DND-41 (cell line): Measurements from ENCODE around the gene CAMSAP2.

ENCODE experiments used
- ATAC-seq: fragments of 200-7000 bp; cut with Tn5 transposase; 3 replicates; pipeline ENCODE4 v1.9.1; 2021; ENCODE audit warnings: low read depth; ENCODE audit not compliant: insufficient read depth
- DNase-seq: peaks from one replicate; pipeline ENCODE4 v3.0.0-alpha.2; 2020
- H2AFZ ChIP-seq: 2 replicates; pipeline ENCODE4 v1.6.0; 2012; ENCODE audit warnings: low read depth, low read length
- H3K27ac ChIP-seq: 2 replicates; pipeline ENCODE4 v1.5.1; 2012; ENCODE audit warnings: low read length, inconsistent platforms
- H3K27me3 ChIP-seq: fragments of 200-600 bp; sonication (generic); 2 replicates; pipeline ENCODE4 v1.6.0; 2012; ENCODE audit warnings: low read length, mild to moderate bottlenecking, inconsistent platforms; ENCODE audit not compliant: insufficient read depth, poor library complexity
- H3K36me3 ChIP-seq: 2 replicates; pipeline ENCODE4 v1.5.1; 2012; ENCODE audit warnings: low read length, inconsistent platforms; ENCODE audit not compliant: insufficient read depth
- H3K4me1 ChIP-seq: 2 replicates; pipeline ENCODE4 v1.5.1; 2012; ENCODE audit warnings: mild to moderate bottlenecking, low read length; ENCODE audit not compliant: insufficient read depth
- H3K4me2 ChIP-seq: 2 replicates; pipeline ENCODE4 v1.6.0; 2012; ENCODE audit warnings: mild to moderate bottlenecking, moderate library complexity, low read length, inconsistent platforms; ENCODE audit not compliant: insufficient read depth
- H3K4me3 ChIP-seq, 2 experiments: fragments of 200-600 bp in 1 of 2; shearing (Covaris generic) in 1 of 2; 2 replicates each; pipeline ENCODE4 v1.5.1; 2012 to 2016; ENCODE audit warnings: inconsistent platforms in 2 of 2, low read length in 2 of 2, mild to moderate bottlenecking in 2 of 2, low read depth in 1 of 2, moderate library complexity in 1 of 2
- H3K79me2 ChIP-seq: 2 replicates; pipeline ENCODE4 v1.6.0; 2012; ENCODE audit warnings: low read length, inconsistent platforms; ENCODE audit not compliant: insufficient read depth
- H3K9ac ChIP-seq: 2 replicates; pipeline ENCODE4 v1.6.0; 2012; ENCODE audit warnings: low read depth, mild to moderate bottlenecking, inconsistent platforms, low read length, moderate library complexity
- H3K9me3 ChIP-seq: 2 replicates; pipeline ENCODE4 v1.5.1; 2012; ENCODE audit warnings: low read length, moderate library complexity, mild to moderate bottlenecking, inconsistent platforms; ENCODE audit not compliant: insufficient read depth, severe bottlenecking
- H4K20me1 ChIP-seq: 2 replicates; pipeline ENCODE4 v1.6.0; 2012; ENCODE audit warnings: low read length; ENCODE audit not compliant: insufficient read depth
- CTCF ChIP-seq: IDR thresholded peaks from 2 replicates; pipeline ENCODE4 v1.5.1; 2012; ENCODE audit warnings: borderline replicate concordance, low read length, moderate library complexity, mild to moderate bottlenecking; ENCODE audit not compliant: poor library complexity, severe bottlenecking; ENCODE audit errors: extremely low read depth
- EZH2 ChIP-seq: IDR thresholded peaks from 3 replicates; pipeline ENCODE4 v1.6.1; 2012; ENCODE audit warnings: borderline replicate concordance, low read depth, mild to moderate bottlenecking, moderate library complexity, low read length, inconsistent platforms; ENCODE audit not compliant: severe bottlenecking

Gene CAMSAP2

GRCh38 chr1:200875416-200875815 is 136.7 kb downstream of the CAMSAP2 start:
- no peaks in the 10 kb centered on the region for H3K36me3 ChIP-seq
- no peak overlapping the region for H3K4me3 ChIP-seq
- no peaks in the 10 kb centered on the region for H3K79me2 ChIP-seq
- no peak overlapping the region for H3K27ac ChIP-seq
- no peak overlapping the region for H3K9ac ChIP-seq
- no peak overlapping the region for H2AFZ ChIP-seq
- H3K9me3 ChIP-seq, result no peaks in the 10 kb centered on the region
- ATAC-seq, result no peak
- TF ChIP-seq EZH2 (no peak), CTCF (no peak)
- H4K20me1 ChIP-seq, result no peaks in the 10 kb centered on the region
- DNase-seq, result no peak
- H3K4me2 ChIP-seq, result no peak overlapping the region
- no peaks in the 10 kb centered on the region for H3K27me3 ChIP-seq
- no peaks in the 10 kb centered on the region for H3K4me1 ChIP-seq

GRCh38 chr1:200877010-200877409 is 138.3 kb downstream of the CAMSAP2 start:
- Histone ChIP-seq H3K4me2 (no peak overlapping the region), H3K27ac (no peak overlapping the region), H3K4me1 (no peaks in the 10 kb centered on the region), H3K9ac (no peak overlapping the region), H3K79me2 (no peaks in the 10 kb centered on the region), H3K27me3 (no peaks in the 10 kb centered on the region), H3K36me3 (no peaks in the 10 kb centered on the region), H3K4me3 (no peak overlapping the region), H2AFZ (no peak overlapping the region), H3K9me3 (no peaks in the 10 kb centered on the region), H4K20me1 (no peaks in the 10 kb centered on the region)
- DNase-seq, result no peak
- TF ChIP-seq CTCF (no peak), EZH2 (no peak)
- ATAC-seq, result no peak

DNA sequence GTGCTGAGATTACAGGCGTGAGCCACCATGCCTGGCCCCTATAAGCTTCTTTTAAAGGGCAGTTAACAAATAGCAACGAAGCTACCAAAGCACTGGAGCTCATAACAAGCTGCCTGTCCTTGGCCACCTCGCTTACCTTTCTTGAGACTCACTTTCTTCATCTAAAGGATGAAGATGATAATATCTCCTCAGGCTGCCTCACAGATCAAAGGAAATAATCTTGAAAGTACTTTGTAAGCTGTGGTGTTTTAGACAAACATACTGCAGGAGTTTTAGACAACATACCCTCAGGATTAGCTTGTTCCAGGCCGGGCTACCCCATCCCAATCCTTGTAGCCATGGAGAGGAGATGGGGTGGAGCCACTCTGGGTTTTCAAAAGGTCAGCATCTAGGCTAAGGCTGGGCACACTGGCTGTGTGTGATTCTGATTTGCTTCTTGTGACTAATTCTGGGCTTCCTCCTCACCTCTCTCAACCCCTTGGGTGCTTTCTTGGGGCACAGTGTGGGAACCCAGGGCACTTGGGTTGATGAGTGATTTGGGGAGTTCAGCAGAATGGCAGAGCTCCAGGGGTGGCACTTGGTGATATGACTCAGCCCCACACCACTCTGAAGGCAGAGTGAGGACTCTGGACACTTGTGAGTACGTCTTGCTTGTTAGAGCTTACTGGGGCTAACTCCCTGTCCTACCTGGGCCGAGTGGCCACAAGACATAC is 139.3 kb downstream of the CAMSAP2 start:
- DNase-seq, result no peak
- Histone ChIP-seq H3K27ac (no peak overlapping the region), H3K27me3 (no peaks in the 10 kb centered on the region), H3K36me3 (no peaks in the 10 kb centered on the region), H3K9me3 (no peaks in the 10 kb centered on the region), H3K4me3 (no peak overlapping the region), H3K79me2 (no peaks in the 10 kb centered on the region), H4K20me1 (no peaks in the 10 kb centered on the region), H3K4me1 (no peaks in the 10 kb centered on the region), H3K9ac (no peak overlapping the region), H3K4me2 (no peak overlapping the region), H2AFZ (no peak overlapping the region)
- ATAC-seq, result peak; percentile 61
- TF ChIP-seq CTCF, result no peak
- no peak for TF ChIP-seq EZH2

DNA sequence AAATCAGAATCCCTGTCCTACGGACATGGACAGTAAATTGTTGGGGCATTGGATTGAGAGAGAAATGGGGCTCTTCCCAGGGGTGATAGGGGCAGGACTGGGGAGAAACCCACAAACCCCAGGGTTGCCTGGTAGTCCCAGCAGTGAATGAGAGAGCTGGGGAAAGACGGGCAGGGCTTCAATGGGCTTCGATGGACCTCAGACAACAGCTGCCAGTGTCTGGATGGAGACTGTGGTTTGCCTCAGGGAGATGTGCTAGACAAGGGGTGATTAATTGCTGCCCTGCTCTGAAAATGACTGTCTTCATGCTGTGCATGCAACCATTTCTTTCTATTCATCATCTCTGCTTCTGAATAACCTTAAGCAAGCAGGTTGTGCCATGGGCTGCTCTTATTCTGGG is 141.5 kb downstream of the CAMSAP2 start:
- no peak overlapping the region for H3K4me2 ChIP-seq
- H3K4me3 ChIP-seq, result no peak overlapping the region
- no peak for DNase-seq
- no peaks in the 10 kb centered on the region for H3K4me1 ChIP-seq
- no peak overlapping the region for H3K27ac ChIP-seq
- ATAC-seq, result no peak
- no peaks in the 10 kb centered on the region for H3K9me3 ChIP-seq
- H2AFZ ChIP-seq, result no peak overlapping the region
- no peaks in the 10 kb centered on the region for H3K36me3 ChIP-seq
- H3K79me2 ChIP-seq, result no peaks in the 10 kb centered on the region
- H3K9ac ChIP-seq, result no peak overlapping the region
- H4K20me1 ChIP-seq, result no peaks in the 10 kb centered on the region
- TF ChIP-seq EZH2 (no peak), CTCF (no peak)
- no peaks in the 10 kb centered on the region for H3K27me3 ChIP-seq
